Keratinocyte (primary cell): ENCODE results near the gene MTRF1.

Experiments used
- EZH2 ChIP-seq: IDR thresholded peaks from one replicate; pipeline ENCODE4 v1.6.1; 2012; ENCODE audit warnings: inconsistent platforms, mild to moderate bottlenecking, low read length, moderate library complexity
- TF ChIP-seq, protein P1 (sequence below), 3 experiments: IDR thresholded peaks in 1 of 3; conservative IDR thresholded peaks in 1 of 3; optimal IDR thresholded peaks in 1 of 3; 2 replicates in 2 of 3; 3 replicates in 1 of 3; pipeline versions ENCODE3 to v1.5.1; 2011; ENCODE audit warnings: low read length in 3 of 3, mild to moderate bottlenecking in 3 of 3, moderate library complexity in 2 of 3, control low read depth in 1 of 3, inconsistent platforms in 1 of 3; ENCODE audit not compliant: insufficient read depth in 2 of 3; ENCODE audit errors: extremely low read depth in 1 of 3

DNA sequence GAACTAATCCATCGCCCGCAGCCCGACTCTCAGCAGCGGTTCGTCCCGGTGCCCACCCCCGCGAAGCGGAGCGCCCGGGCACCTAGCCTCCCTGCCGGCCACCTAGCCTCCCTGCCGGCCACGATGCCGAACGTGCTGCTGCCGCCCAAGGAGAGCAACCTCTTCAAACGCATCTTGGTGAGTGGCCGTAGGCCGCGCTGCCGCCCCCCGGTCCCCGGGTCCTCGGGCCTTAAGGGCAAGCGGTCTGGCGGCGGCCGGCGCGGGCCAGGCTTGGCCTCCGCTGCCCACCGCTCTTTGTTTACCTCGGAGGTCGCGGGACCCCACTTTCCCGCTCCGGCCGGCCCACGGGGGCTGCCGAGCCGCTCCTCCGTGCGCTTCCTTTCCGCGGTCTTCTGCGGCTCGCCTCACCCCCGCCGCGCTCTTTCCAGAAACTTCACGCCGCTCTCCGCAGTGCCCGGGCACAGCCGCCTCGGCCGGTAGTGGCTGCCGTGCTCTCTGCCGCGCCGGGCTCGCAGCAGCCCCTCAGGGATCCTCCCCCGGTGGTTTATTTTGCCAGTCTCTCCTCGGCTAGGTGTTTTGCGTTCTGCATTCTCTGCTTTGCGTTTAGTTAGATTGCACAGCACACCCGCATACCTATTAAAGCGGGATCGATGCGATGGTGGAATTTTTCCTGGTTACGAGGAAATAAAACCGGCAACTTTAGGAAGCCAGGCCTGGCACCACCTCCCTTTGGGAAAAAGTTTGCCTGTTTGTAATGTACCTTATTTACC, 48.2 kb upstream of the MTRF1 start:
- TF ChIP-seq, protein P1, sequence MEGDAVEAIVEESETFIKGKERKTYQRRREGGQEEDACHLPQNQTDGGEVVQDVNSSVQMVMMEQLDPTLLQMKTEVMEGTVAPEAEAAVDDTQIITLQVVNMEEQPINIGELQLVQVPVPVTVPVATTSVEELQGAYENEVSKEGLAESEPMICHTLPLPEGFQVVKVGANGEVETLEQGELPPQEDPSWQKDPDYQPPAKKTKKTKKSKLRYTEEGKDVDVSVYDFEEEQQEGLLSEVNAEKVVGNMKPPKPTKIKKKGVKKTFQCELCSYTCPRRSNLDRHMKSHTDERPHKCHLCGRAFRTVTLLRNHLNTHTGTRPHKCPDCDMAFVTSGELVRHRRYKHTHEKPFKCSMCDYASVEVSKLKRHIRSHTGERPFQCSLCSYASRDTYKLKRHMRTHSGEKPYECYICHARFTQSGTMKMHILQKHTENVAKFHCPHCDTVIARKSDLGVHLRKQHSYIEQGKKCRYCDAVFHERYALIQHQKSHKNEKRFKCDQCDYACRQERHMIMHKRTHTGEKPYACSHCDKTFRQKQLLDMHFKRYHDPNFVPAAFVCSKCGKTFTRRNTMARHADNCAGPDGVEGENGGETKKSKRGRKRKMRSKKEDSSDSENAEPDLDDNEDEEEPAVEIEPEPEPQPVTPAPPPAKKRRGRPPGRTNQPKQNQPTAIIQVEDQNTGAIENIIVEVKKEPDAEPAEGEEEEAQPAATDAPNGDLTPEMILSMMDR (optimal IDR thresholded peaks at IDR 0.05 in 1 of 3, IDR thresholded peaks at IDR 0.05 in 1 of 3, conservative IDR thresholded peaks at IDR 0.05 in 1 of 3; ENCODE audit: extremely low read depth in 1 of 3, insufficient read depth in 2 of 3, low read length in 3 of 3), result no peak
- TF ChIP-seq EZH2, result no peak
